Measurements from ENCODE around the gene DOCK4. TPM values are rescaled to one million over a fixed set of nuclear protein-coding genes. Genes with fewer than 3 reads are reported as not detected.

DOCK4 gene
- total RNA-seq, 1 experiment from 2014 or later, result 20.4 TPM

- no peak overlapping the region for H3K27ac Mint-ChIP-seq
- POLR2A ChIA-PET, result no interaction called here
- CTCF ChIA-PET, result interaction anchor here (0.7 kb wide), 1 partner anchor 318 kb away, joined by 4 read pairs; no protein-coding TSS in a partner anchor
- no peak for ATAC-seq
- no peak for TF ChIP-seq TP53 (CRISPR knock-in tag; IDR thresholded peaks at IDR 0.05)
- TF ChIP-seq GABPB1 (CRISPR knock-in tag; IDR thresholded peaks at IDR 0.05), result no peak
- no peak for TF ChIP-seq PREB (CRISPR knock-in tag; IDR thresholded peaks at IDR 0.05; ENCODE audit: borderline replicate concordance)
- TF ChIP-seq NFYB (CRISPR knock-in tag; conservative IDR thresholded peaks at IDR 0.05; ENCODE audit: low read depth), result no peak
- no peak for TF ChIP-seq AFF4 (CRISPR knock-in tag; IDR thresholded peaks at IDR 0.05; ENCODE audit: borderline replicate concordance)
- TF ChIP-seq SP1 (CRISPR knock-in tag; conservative IDR thresholded peaks at IDR 0.05), result no peak
- TF ChIP-seq RELA (CRISPR knock-in tag; IDR thresholded peaks at IDR 0.05; ENCODE audit: borderline replicate concordance), result no peak
- H3K9me3 Mint-ChIP-seq, result no peaks in the 10 kb centered on the region
- no peaks in the 10 kb centered on the region for H3K36me3 Mint-ChIP-seq
- DNase-seq (ENCODE audit: low spot score), result no peak
- no peaks in the 10 kb centered on the region for H3K27me3 Mint-ChIP-seq (ENCODE audit: low read depth)
- H3K4me1 Mint-ChIP-seq, result peaks cover 25% of the 10 kb centered on the region
- no peak overlapping the region for H3K4me3 Mint-ChIP-seq
Observed at GRCh38 chr7:112173568-112173905, 32.7 kb downstream of the DOCK4 start.

GRCh38 chr7:112172870-112173567 lies 33.2 kb downstream of the DOCK4 start:
- no peak overlapping the region for H3K27ac Mint-ChIP-seq
- TF ChIP-seq SOX15 (CRISPR knock-in tag; IDR thresholded peaks at IDR 0.05) (no peak), AR (CRISPR knock-in tag; IDR thresholded peaks at IDR 0.05) (no peak), SMAD4 (CRISPR knock-in tag; IDR thresholded peaks at IDR 0.05) (no peak), FOXP4 (CRISPR knock-in tag; IDR thresholded peaks at IDR 0.05) (no peak), ZNF138 (CRISPR knock-in tag; conservative IDR thresholded peaks at IDR 0.05) (no peak), GRHL2 (CRISPR knock-in tag; IDR thresholded peaks at IDR 0.05; ENCODE audit: insufficient replicate concordance, severe bottlenecking) (no peak), ZNF423 (CRISPR knock-in tag; IDR thresholded peaks at IDR 0.05) (no peak), NR1H2 (CRISPR knock-in tag; IDR thresholded peaks at IDR 0.05) (no peak), ZNF263 (CRISPR knock-in tag; IDR thresholded peaks at IDR 0.05; ENCODE audit: low read depth) (no peak), E2F5 (CRISPR knock-in tag; IDR thresholded peaks at IDR 0.05) (no peak), MYBL2 (CRISPR knock-in tag; IDR thresholded peaks at IDR 0.05) (no peak), ZNF396 (CRISPR knock-in tag; IDR thresholded peaks at IDR 0.05; ENCODE audit: borderline replicate concordance) (no peak), MAX (CRISPR knock-in tag; IDR thresholded peaks at IDR 0.05) (no peak), MLX (CRISPR knock-in tag; IDR thresholded peaks at IDR 0.05) (no peak)

More at GRCh38 chr7:112172870-112173567, 33.2 kb downstream of the DOCK4 start:
- no peak overlapping the region for H3K4me3 Mint-ChIP-seq
- ATAC-seq (no peak), DNase-seq (ENCODE audit: low spot score) (no peak)
- H3K4me1 Mint-ChIP-seq, result peaks cover 26% of the 10 kb centered on the region
- no peaks in the 10 kb centered on the region for H3K36me3 Mint-ChIP-seq
- ChIA-PET CTCF (interaction anchor here (0.7 kb wide), 1 partner anchor 318 kb away, joined by 4 read pairs; no protein-coding TSS in a partner anchor), POLR2A (no interaction called here)
- H3K9me3 Mint-ChIP-seq, result no peaks in the 10 kb centered on the region
- H3K27me3 Mint-ChIP-seq (ENCODE audit: low read depth), result no peaks in the 10 kb centered on the region
